Stimulated activated CD4-positive, alpha-beta T cell treated with anti-CD3 and anti-CD28 coated beads, Interleukin-2, amount 100 ng/mL, for 48 hours (primary cell): ENCODE measurements around the gene CHCHD10.

Experiments used
- DNase-seq, 2 donors: peaks; one replicate each; pipeline ENCODE4 v3.0.0-alpha.2; 2020

The CHCHD10 gene

DNA sequence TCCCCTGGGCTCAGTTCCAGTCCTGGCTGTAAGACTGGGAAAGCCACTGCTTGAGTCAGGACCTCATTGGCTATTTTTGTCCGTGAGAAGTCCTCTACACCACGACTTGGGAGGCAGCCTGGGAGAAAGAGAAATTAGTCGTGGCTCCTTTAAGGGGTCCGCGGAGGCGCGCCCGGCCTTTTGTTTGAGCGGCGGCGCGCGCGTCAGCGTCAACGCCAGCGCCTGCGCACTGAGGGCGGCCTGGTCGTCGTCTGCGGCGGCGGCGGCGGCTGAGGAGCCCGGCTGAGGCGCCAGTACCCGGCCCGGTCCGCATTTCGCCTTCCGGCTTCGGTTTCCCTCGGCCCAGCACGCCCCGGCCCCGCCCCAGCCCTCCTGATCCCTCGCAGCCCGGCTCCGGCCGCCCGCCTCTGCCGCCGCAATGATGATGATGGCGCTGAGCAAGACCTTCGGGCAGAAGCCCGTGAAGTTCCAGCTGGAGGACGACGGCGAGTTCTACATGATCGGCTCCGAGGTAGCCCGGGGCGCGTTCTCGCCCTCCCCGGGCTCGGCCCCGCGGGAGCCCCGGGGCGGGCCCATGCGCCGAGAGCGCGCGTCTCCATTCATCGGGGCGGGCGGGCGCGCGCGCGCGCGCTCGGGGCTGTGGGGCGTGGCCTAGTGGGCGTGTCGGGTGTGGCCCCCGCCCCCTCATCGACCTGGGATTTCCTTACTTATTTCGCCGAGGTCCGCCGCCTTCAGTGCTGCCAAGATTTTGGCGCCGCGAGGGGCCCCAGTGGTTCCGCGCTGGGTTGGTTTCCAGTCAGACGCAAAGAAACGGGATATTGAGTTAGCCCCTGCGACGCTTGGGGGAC is 19.2 kb upstream of the CHCHD10 start, which contains the start of gene SMARCB1:
Gene SMARCB1 (plus strand): TSS at position 215 of the 848 bp plus-strand sequence. CDS start 204 bp downstream, at position 419.
- DNase-seq: peak; percentile 91 to 92

DNA sequence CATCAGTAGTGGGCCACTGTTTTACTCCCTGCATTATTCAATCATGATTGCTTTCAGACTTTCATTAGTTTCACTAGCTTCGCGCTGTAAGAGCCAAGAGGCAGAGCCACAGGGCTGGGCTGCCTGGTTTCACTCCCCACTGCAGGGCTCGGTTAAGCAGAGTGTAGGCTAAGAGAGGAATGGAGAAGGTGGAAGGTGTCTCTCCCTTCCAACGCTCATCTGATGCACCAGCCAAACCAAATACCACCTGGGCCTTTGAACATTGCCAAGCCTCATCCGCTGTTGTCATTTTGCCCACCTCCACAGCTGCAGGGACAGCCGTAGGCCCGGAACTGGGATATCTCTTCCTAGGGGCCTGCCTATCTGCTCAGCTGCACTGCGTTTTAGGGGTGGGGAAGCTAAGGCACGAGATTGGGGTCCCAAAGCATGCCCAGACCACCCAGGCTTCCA is 18.5 kb upstream of the CHCHD10 start:
- no peak for DNase-seq

DNA sequence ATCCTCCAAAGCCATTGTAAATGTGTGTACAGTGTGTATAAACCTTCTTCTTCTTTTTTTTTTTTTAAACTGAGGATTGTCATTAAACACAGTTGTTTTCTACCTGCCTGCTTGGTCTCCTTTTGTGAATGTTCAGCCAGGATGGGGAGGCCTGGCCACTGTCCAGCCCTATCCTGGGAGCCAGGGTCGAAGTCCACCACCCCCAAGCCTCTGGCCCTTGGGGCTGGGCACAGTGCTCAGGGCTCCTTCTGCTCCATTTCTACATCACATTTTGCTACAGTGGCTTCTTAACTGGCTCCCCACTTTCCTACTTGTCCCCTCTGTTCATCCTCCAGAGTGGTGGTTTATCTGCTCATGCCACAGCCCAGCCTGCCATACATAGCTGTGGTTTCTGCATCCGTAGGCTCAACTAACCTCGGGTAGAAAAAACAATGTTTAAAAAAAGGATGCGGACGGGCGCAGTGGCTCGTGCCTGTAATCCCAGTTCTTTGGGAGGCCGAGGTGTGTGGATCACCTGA is 16.5 kb upstream of the CHCHD10 start:
- DNase-seq: no peak

DNA sequence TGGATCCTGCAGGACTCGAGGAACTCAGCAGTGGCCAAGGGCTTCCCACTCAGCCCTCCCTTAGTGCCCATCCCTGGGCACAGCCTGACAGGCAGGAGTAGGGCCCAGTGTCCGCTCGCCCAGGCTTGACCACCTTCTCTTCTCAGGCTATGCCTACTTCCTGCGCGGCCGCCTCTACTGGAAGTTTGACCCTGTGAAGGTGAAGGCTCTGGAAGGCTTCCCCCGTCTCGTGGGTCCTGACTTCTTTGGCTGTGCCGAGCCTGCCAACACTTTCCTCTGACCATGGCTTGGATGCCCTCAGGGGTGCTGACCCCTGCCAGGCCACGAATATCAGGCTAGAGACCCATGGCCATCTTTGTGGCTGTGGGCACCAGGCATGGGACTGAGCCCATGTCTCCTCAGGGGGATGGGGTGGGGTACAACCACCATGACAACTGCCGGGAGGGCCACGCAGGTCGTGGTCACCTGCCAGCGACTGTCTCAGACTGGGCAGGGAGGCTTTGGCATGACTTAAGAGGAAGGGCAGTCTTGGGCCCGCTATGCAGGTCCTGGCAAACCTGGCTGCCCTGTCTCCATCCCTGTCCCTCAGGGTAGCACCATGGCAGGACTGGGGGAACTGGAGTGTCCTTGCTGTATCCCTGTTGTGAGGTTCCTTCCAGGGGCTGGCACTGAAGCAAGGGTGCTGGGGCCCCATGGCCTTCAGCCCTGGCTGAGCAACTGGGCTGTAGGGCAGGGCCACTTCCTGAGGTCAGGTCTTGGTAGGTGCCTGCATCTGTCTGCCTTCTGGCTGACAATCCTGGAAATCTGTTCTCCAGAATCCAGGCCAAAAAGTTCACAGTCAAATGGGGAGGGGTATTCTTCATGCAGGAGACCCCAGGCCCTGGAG is 15.7 kb upstream of the CHCHD10 start:
- DNase-seq: no peak

DNA sequence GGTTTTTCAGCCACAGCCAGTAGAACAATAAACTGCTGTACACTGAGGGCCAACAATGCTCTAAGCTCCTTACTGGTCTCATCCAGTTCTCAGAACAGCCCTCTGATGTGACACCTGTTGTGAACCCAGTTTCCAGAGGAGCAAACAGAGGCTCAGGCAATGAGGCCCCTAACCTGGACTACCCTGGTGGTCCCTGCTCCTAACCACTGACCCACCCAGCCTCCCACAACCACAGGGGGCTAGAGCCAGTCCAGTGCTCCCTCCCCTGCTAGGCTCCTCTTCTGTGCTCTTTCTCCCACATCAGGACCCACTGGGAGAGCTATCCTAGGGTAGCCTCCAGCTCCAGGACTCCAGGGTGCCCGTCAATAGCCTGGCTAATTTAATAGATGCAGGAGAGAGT is 14.9 kb upstream of the CHCHD10 start:
- DNase-seq: no peak

DNA sequence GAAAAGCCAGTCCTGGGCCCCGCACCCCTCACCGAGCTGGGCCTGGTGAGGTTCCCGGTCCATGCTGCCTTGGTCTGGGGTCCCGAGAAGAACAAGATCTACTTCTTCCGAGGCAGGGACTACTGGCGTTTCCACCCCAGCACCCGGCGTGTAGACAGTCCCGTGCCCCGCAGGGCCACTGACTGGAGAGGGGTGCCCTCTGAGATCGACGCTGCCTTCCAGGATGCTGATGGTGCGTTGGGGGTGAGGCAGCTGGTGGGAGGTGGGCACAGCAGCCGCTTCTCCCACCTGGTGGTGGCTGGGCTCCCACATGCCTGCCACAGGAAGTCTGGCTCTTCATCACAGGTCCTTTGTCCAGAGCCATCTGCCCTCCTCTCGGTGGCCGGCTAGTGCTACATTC is 14.5 kb upstream of the CHCHD10 start:
- DNase-seq: no peak

DNA sequence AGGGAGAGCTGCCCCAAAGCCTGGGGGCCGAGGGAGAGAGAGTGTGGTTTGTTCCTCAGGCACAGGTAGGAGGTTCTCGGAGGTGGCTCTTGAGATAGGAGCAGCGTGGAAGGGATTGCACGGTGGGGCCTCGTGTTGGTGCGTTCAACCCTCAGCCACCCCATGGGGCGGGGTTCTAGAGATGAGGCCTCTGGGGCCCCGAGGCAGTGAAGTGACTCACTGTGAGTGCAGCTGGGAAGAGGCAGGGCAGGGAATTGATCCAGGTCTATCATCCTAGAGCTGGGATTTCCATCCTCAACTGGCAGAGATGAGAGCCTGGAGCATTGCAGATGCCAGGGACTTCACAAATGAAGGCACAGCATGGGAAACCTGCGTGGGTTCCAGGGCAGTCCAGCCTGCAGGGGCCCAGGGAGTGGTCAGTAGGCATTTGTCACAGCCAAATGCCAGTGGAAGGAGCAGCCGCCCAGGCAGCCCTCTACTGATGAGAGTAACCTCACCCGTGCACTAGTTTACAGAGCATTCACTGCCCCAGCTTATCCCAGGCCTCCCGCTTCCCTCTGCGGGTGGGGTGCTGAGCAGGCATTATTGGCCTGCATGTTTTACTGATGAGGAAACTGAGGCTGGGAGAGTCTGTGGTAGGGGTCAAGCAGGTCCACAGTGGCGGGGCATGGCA is 13.9 kb upstream of the CHCHD10 start:
- DNase-seq: no peak

DNA sequence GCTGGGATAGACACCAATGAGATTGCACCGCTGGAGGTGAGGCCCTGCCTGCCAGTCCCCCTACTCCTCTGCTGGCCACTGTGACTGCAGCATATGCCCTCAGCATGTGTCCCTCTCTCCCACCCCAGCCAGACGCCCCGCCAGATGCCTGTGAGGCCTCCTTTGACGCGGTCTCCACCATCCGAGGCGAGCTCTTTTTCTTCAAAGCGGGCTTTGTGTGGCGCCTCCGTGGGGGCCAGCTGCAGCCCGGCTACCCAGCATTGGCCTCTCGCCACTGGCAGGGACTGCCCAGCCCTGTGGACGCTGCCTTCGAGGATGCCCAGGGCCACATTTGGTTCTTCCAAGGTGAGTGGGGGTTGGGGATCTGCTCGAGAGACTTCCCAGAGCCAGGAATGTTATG is 13.3 kb upstream of the CHCHD10 start:
- DNase-seq: no peak

DNA sequence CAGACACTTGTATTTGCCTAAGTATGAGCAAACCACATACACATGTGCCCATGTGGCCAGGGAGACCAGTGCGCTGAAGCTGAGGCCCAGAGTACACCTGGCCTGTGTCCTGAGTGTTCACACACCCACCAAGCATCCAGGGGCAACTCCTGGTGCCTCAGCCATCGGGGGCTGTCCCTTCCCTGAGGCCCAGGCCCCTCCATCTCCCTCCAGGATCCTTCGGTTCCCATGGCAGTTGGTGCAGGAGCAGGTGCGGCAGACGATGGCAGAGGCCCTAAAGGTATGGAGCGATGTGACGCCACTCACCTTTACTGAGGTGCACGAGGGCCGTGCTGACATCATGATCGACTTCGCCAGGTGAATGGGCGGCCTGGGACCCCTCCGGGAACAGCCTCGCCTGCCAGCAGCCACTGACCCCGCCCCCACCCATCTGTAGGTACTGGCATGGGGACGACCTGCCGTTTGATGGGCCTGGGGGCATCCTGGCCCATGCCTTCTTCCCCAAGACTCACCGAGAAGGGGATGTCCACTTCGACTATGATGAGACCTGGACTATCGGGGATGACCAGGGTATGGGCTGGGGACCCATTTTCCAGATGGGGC is 12.5 kb upstream of the CHCHD10 start:
- no peak for DNase-seq

DNA sequence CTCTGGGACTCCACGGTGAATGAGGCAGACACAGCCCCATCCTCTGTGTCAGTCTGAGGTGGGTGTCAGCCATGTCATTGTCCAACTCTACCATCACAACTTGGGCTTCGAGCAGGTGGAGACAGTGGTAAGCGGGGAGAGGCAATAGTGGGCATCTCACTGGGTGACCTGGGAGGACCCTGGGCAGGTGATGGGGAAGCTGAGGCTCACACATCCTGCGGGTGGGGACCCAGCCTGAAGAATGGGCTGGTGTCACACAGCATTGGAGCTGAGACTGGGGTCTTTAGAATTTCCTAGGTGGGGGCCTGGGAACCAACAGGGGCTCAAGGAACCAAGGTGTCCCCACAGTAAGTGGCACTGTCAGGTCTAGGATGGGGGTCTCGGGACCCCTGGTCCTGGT is 12.0 kb upstream of the CHCHD10 start:
- DNase-seq: no peak

DNA sequence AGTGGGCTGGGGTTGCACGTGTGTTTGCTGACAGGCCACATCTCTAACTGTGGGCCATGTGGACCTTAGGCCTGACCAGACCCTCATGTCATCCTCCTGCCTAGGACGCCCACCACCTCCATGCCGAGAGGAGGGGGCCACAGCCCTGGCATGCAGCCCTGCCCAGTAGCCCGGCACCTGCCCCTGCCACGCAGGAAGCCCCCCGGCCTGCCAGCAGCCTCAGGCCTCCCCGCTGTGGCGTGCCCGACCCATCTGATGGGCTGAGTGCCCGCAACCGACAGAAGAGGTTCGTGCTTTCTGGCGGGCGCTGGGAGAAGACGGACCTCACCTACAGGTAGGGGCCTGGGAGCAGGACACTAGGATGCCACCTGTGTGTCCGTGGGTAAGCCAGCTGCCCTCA is 11.3 kb upstream of the CHCHD10 start:
- DNase-seq: no peak

DNA sequence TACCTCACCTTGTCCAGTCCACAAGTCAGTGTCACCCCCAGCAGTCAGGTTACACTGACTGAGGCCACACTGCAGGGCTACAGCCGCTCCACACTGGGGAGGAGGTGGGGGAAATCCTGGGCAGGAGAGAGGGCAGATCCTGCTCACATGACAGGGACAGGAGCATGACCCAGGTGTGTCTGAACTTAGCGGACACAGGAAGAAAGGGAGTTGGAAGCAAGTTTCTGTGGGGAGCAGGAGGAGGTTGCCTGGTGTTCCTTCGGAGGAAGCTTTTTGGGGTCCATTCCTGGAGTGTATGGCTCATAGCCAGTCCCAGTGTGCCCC is 10.8 kb upstream of the CHCHD10 start:
- no peak for DNase-seq

DNA sequence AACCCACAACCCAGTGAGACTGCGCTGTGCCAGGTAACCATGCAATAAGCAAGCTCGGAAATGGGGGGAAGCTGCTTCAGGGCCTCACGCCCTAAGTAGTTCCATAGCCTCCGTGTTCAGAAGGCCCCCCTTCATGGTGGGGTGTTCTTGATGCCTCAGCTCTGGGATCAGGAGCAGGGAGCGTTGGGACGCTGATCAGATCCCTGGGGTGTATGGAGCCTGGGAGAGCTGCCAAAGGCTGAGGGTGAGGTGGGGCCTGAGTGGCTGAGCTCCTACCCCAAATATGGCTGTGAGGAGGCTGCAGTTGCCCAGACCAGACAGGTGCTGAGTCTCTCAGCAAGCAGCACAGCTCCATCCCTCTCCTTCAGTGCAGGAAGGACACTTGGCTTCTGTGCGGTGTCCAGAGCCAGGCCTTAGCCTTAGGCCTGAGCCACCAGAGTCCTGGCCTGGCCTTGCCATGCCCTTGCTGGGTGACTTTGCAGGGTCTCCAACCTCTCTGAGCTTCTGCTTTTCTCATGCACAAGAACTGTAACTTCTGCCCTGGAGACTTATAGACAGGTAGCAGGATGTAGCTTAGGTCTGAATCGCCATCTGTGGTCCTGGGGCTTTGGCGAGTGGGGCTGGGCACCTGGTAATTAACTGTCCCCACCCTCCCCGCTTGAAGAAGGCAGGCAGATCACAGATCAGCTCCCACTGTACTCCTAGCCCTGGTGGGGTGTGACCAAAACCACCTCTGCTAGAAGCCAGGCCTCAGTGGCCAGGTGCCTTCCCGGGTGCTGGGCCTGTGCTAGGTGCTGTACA is 10.2 kb upstream of the CHCHD10 start:
- DNase-seq: no peak

DNA sequence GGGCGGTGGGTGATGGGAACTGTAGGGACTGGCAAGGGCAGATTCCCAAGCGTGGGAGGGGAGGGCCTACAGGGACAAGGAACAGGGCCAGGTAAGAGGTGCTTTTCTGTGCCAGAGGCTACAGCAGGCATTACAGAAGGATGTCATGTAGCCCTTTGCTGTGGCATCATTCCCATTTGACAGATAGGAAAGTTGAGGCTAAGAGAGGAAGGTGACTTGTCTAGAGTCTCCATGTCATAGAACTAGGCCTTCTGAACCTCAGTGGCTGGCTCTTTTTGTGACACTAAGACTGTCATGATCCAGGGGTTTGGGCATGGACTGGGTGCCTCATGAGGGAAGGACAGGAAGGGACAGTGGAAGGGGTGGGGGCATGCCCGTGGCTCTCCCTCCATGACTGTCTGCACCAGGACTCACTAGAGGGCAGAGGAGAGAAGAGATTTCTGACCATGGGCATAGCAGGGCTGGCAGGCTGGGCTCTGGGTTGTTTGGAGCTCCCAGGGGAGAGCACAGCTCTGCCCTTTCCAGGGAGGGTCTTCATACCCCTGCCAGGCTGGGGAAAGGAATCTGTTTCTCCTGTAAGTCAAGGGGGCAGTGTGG is 8.1 kb upstream of the CHCHD10 start:
- DNase-seq: no peak

DNA sequence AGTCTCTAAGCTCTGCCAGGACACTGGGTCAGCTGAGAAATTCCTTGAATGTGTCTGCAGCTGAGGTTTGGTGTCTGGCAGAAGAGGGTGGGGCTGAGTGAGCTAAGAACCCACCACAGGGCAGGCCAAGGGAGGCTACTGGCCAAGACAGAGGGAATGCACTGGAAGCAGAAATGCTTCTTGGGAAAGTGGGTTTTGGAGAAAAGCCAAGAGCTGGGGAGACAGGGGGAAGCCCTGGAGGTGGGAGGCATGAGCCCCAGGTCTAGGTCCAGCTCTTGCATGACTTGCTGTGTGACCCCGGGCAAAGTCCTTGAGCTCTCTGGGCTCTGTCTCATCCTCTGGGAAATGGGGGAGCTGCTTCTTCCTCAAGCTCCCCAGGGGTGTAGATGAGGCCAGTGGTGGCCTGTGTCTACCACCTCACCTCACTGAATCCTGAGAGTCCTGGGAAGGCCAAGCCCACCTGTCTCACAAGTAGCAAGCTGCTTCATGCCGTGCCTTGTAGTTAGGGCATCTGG is 7.2 kb upstream of the CHCHD10 start:
- no peak for DNase-seq

DNA sequence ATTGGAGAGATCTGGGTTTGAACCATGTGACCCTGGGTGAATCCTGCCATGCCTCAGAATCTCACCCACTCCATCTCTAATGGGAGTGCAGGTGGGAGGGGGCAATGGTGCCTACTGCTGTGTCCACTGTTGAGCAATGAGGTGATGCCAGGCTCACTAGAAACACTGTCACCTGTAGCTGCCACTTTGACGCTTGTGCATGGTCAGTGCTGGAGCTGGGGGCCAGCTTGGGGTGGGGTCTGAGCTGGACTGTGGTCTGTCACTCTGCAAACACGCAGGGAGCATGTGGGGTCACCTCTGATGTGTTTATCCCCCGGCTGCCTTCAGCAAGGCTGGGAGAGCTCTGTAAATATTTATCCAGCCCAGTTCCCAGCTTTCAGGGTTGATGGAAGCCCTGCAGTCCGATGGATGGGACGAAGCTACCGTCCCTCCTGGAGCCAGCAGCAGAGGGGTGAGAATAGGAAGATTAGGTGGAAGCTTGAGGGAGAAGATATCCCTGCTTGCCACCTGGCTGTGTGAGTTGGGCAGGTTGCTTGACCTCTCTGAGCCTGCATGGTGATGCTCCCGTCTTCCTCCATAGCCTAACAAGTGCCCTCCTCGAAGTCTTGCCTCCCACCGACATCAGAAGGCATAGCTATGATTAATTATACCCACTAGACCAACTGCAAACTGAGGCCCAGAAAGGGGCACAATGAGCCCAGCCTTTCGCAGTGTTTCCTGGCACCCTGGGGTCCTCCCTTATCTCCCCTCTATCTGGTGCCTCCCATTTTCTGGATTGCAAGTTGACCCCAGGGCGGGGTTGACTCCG is 6.5 kb upstream of the CHCHD10 start:
- DNase-seq: no peak

DNA sequence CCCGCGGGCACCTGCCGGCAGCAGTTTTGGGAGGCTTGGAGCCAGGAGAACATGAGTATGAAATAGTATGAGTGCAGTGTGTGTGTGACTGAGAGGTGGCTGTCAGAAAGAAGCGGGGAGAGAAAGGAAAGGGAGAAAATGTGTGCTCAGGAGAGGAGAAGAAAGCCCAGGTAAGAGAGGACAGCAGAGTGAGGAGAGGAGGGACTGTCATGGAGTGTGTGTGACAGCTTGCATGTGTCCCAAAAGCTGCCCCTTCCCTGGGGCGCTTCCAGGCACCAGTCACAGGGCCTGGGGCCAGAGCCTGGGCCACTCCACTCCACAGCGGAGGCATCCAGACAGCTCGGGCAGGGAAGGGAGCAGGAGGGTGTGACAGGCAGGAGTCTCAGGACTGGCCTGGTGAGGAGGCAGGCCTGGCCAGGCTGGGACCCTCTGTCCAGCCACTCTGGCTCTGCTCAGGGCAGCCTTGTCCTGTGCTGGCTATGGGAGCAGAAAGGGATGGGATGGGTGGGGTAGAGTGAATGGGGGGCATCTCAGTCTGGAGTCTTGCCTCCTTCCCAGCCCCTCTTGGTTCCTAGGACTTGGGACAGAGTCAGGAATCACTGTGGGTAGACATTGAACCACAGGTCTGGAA is 5.8 kb upstream of the CHCHD10 start:
- DNase-seq: no peak

DNA sequence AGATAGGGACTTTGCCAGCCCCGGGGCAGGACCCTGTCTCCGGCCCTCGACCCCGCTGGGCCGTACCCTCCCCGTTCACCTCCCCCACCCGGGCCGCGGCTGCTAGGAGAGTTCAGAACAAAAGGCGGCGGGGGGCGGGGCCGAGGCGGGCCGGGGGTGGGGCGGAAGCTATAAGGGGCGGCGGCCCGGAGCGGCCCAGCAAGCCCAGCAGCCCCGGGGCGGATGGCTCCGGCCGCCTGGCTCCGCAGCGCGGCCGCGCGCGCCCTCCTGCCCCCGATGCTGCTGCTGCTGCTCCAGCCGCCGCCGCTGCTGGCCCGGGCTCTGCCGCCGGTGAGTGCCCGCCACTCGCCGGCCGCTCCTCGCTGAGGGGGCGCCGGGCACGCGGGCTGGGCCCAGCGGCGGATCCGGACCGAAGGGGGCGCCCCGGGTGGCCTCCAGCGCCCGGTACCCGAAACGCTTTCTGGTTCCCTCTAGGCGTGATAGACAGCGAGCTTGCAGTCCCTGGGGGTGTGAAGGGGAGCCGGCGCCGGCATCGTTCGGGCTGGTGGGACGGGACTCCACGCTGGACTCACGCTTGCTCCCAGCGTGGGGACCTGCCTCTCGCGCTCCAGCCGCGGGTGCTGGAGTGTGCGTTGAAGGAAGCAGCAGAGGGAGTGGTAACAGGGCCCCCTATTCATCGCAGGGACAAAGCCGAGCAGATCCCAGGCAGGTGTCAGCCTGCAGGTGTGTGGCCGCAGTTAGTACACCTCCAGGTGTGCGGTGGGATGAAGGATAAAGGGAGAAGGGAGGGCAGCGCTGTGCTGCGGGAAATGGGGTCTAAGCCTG is 5.1 kb upstream of the CHCHD10 start, which contains the start of gene MMP11:
Gene MMP11 (plus strand): TSS at position 201 of the 825 bp plus-strand sequence. CDS start 22 bp downstream, at position 223.
- DNase-seq: peak; percentile 32 to 45

DNA sequence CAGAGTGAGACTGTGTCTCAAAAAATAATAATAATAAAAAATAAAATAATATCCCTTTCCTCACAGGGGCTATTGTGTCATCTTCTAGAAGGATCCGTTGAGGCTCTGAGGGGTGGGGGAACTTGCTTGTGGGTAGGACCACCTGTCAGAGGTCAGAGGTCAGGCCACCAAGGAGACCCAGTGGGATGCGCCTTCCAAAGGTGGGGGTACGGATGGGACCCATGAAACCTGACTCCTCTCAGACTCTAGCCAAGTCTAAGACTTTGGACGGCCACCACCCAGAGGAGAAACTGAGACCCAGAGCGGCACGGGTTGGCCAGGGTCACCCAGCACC is 4.5 kb upstream of the CHCHD10 start:
- DNase-seq: no peak
